Measurements from ENCODE around the gene COMTD1.

DNA sequence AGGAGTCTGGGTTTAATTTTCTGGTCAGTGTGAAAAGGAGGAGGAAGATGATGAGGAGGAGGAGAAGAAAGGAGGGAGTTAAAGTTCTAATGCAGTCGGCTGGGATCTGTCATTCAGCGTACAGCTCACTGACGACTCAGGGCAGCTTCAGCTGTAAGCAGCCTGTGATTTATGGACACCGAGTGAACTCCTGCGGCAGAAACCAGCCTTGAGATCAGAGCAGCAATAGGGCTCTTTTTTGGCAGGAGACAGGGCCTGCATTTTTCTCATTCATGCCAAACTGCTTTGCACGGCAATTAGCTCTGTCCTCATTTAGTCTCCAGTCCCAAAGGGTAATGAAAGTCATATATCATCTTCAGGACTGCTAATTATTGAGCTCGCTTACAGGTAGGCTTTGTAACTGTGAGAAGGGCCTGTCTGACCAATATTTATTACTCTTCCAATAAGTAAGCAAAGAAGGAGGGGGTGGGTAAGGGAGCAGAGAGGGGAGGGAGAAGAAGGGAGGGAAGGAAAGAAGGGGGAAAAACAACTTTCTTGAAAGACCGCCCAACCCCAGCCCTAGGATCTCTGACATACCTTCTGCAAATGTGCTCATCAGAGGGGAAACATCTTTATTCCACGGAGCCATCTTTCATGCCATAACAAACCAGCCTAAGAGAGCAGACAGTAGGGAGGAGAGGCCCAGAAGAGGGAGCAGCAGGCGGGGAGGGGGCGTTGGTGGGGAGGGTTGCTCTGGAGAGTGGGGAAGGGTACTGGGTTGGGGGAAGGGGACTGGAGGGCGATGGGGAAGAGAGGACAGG is 48.1 kb upstream of the COMTD1 start:
- TF ChIP-seq, protein P1, sequence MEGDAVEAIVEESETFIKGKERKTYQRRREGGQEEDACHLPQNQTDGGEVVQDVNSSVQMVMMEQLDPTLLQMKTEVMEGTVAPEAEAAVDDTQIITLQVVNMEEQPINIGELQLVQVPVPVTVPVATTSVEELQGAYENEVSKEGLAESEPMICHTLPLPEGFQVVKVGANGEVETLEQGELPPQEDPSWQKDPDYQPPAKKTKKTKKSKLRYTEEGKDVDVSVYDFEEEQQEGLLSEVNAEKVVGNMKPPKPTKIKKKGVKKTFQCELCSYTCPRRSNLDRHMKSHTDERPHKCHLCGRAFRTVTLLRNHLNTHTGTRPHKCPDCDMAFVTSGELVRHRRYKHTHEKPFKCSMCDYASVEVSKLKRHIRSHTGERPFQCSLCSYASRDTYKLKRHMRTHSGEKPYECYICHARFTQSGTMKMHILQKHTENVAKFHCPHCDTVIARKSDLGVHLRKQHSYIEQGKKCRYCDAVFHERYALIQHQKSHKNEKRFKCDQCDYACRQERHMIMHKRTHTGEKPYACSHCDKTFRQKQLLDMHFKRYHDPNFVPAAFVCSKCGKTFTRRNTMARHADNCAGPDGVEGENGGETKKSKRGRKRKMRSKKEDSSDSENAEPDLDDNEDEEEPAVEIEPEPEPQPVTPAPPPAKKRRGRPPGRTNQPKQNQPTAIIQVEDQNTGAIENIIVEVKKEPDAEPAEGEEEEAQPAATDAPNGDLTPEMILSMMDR (IDR thresholded peaks at IDR 0.05), result no peak
- no peak for TF ChIP-seq POLR2A (IDR thresholded peaks at IDR 0.05)

All from uterus (tissue), 2 donors.